Natural killer cell treated with Interleukin-12 subunit alpha and Interleukin-12 subunit beta and Interleukin-15 and Interleukin-18, amount 100 ng/mL, for 72 hours (primary cell): ENCODE data around the gene TPTE. TPM values are rescaled to one million over a fixed set of nuclear protein-coding genes. Genes with fewer than 3 reads are reported as not detected.
A peak's percentile ranks its signal among the peaks of the same experiment; 100 is the strongest.
"Not testable (repeated sequence)": the region's sequence is repeated elsewhere in the genome, so short reads cannot be mapped to it uniquely, and the experiment has no call there.

Experiments
- ATAC-seq, 2 donors: fragments of 150-1000 bp; cut with Tn5 transposase in 1 of 2; sonication (Bioruptor Pico), chemical (Tn5 transposase) in 1 of 2; 2 replicates each; pipeline ENCODE4 v1.10.0; 2021
- DNase-seq: peaks from one replicate; pipeline ENCODE4 v3.0.0; 2022; ENCODE audit warnings: low spot score
- H3K27ac Mint-ChIP-seq, 2 donors: 1 replicate in 1 of 2; 2 replicates in 1 of 2; pipeline ENCODE4 v1.8.0; 2022; ENCODE audit warnings: mixed read lengths in 2 of 2, mild to moderate bottlenecking in 1 of 2, moderate library complexity in 1 of 2
- H3K27me3 Mint-ChIP-seq, 2 donors: 1 replicate in 1 of 2; 2 replicates in 1 of 2; pipeline ENCODE4 v1.8.0; 2022; ENCODE audit warnings: mixed read lengths in 2 of 2
- H3K36me3 Mint-ChIP-seq: one replicate; pipeline ENCODE4 v1.8.0; 2022; ENCODE audit warnings: mixed read lengths
- H3K4me1 Mint-ChIP-seq, 2 donors: 1 replicate in 1 of 2; 2 replicates in 1 of 2; pipeline ENCODE4 v1.8.0; 2022; ENCODE audit warnings: low read depth in 2 of 2, mixed read lengths in 2 of 2, mild to moderate bottlenecking in 1 of 2
- H3K4me3 Mint-ChIP-seq: one replicate; pipeline ENCODE4 v1.8.0; 2022; ENCODE audit warnings: mixed read lengths
- H3K9me3 Mint-ChIP-seq: 2 replicates; pipeline ENCODE4 v1.8.0; 2022; ENCODE audit warnings: mixed read lengths
- total RNA-seq, 2 donors: library from RNA; stranded (reverse); gene quantifications; one replicate each; pipeline ENCODE4 v1.2.3, GENCODE V29; 2022

Gene TPTE
- total RNA-seq, 2 donors from 2014 or later = not detected

DNA sequence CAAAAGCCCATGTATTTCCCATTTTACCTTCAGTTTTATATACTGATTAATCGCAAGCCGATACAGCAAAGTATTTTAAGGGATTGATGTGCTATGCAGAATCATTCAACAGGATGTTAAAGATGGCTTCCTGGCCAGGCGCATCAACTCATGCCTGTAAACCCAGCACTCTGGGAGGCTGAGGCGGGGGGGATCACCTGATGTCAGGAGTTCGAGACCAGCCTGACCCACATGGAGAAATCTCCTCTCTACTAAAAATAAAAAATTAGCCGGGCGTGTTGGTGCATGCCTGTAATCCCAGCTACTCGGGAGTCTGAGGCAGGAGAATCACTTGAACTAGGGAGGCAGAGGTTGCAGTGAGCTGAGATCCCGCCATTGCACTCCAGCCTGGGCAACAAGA lies 116.8 kb downstream of the TPTE start:
- not testable (repeated sequence) for H3K9me3 Mint-ChIP-seq, H3K4me1 Mint-ChIP-seq, H3K4me3 Mint-ChIP-seq, H3K27me3 Mint-ChIP-seq, H3K27ac Mint-ChIP-seq, DNase-seq, ATAC-seq, H3K36me3 Mint-ChIP-seq

DNA sequence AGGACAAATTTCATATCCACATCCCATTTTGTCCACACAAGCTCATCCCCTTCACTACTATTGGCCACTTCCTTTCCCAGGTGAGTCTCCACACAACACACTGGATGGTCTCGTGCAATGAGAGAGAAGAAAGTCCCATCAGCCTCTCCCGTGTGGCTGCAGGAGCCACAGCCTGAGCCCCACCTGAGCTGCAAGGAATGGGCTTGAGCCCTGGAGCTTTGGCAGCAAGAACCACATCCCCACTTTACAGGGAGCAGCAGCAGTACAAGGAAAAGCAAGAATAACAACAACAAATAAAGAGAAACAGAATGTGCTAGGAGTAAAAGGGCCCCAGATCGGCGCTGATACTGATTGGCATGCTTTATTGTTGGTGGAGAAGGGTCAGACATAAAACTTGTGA lies 117.7 kb downstream of the TPTE start:
- Mint-ChIP-seq H3K27me3 (no peaks in the 10 kb centered on the region), H3K9me3 (no peaks in the 10 kb centered on the region), H3K4me1 (no peaks in the 10 kb centered on the region), H3K27ac (no peak overlapping the region), H3K4me3 (no peak overlapping the region), H3K36me3 (no peaks in the 10 kb centered on the region)
- DNase-seq (no peak), ATAC-seq (peak; percentile 32 to 40)

DNA sequence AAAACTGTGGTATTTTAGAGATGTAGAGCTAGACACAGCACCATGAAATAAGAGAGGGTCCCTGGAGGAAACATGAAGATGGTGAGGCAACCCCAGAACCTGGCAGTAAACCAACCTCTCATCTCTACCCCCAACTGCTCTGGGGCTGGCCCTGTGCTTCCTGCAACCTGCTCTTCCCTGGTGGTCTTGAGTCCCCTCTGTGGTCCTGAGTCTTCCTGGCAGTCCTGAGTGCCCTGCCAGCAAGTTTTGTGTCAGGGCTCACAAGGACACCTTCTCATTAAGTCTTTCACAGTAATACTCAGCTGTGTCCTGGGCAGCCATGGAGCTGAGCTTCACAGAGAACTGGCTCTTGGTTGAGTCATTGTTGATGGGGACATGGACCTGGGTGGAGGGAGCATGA lies 118.4 kb downstream of the TPTE start:
- H3K9me3 Mint-ChIP-seq, H3K27ac Mint-ChIP-seq, H3K36me3 Mint-ChIP-seq, H3K4me3 Mint-ChIP-seq, DNase-seq, H3K4me1 Mint-ChIP-seq, H3K27me3 Mint-ChIP-seq: not testable (repeated sequence)
- peak in 1 of 2 donors; percentile 14 for ATAC-seq

DNA sequence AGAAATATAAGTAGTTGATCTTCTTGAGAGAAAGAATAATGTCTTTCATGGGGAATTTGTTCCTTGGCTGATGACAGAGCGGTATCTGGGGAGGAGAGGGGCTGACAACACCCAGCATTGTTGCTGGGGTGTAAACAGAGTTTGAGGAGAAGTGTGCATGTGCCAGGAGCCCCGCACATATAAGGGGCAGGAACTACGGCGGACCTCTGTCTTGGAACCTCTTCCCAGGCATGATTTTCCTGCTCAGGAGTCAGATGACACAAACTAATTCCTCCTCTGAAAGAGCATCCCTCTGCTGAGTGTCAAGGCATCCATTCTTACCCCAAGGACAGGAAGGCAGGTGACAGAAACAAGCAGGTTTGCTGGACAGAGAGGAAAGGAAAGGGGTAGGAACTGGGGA lies 119.1 kb downstream of the TPTE start:
- Mint-ChIP-seq H3K27ac (no peak overlapping the region), H3K4me3 (no peak overlapping the region), H3K27me3 (no peaks in the 10 kb centered on the region), H3K4me1 (no peaks in the 10 kb centered on the region), H3K36me3 (no peaks in the 10 kb centered on the region), H3K9me3 (no peaks in the 10 kb centered on the region)
- DNase-seq (no peak), ATAC-seq (no peak)

DNA sequence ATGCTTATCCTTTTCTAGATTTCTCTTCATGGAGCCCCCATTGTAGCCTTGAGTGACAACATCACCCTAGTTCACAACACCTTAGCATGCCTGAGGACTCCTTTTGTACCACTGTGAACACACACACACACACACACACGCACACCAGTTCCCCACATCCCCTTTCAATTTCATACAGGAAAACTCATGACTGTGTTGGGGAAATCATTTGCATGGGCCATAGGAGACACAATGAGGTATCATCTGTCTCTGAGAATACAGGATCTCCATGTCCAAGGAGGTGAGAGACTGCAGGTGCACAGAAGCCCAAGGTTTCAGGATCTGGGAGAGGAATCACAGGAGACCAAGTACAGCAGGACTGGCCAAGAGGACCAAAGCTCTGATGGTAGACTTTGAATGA lies 119.7 kb downstream of the TPTE start:
- no peak for DNase-seq
- H3K36me3 Mint-ChIP-seq = no peaks in the 10 kb centered on the region
- H3K4me3 Mint-ChIP-seq = no peak overlapping the region
- H3K27ac Mint-ChIP-seq = no peak overlapping the region
- ATAC-seq = peak in 1 of 2 donors; percentile 12
- H3K9me3 Mint-ChIP-seq = no peaks in the 10 kb centered on the region
- H3K4me1 Mint-ChIP-seq = no peaks in the 10 kb centered on the region
- no peaks in the 10 kb centered on the region for H3K27me3 Mint-ChIP-seq

DNA sequence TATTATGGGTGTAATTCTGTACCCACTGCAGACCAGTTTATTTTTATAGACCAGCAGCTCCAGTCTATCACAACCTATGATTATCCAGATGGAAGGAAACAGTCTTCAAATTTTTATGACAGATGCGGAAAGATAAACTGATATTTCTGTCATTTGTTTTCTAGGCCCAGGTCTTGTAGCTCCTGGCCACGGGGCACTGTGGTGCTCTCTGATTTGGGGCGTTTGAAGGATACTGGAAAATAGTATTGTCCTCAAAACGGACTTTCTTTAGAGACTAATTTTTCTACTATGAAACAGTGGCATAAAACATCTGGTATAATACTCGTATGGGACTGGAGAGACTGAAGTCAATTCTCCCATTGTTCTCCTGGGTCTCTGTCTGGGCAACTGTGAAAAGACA lies 124.3 kb downstream of the TPTE start:
- not testable (repeated sequence) for ATAC-seq, H3K27ac Mint-ChIP-seq, H3K4me3 Mint-ChIP-seq, DNase-seq, H3K36me3 Mint-ChIP-seq, H3K27me3 Mint-ChIP-seq, H3K9me3 Mint-ChIP-seq, H3K4me1 Mint-ChIP-seq

DNA sequence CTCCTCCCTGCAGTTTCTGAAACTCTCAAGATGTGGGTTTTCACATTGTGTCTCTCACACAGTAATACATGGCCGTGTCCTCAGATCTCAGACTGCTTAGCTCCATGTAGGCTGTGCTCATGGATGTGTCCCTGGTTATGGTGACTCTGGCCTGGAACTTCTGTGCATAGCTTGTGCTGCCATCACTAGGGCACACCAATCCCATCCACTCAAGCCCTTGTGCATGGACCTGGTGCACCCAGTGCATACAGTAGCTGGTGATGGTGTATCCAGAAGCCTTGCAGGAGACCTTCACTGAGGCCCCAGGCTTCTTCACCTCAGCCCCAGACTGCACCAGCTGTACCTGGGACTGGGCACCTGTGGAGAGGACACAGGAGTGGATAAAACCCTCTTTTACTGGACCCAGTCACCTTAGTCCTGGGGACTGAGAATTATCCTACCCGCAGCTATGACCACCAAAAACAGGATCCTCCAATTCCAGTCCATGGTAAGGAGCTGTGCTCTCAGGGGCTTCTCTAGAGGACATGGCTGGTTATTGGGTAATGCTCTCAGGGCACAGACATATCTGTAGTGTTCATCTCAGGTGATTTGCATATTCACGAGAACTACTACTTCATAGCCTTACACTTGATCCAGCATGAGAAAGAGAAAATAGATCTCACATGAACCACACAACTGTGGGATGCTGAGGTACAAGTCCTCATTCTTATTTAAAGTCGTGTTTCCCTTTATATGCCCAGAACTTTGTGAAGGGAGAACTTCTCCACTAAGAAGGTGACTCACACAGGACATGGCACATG lies 128.2 kb downstream of the TPTE start:
- not testable (repeated sequence) for H3K9me3 Mint-ChIP-seq, H3K27ac Mint-ChIP-seq, H3K36me3 Mint-ChIP-seq, H3K27me3 Mint-ChIP-seq, DNase-seq, H3K4me3 Mint-ChIP-seq, H3K4me1 Mint-ChIP-seq
- ATAC-seq = peak; percentile 11 to 16

DNA sequence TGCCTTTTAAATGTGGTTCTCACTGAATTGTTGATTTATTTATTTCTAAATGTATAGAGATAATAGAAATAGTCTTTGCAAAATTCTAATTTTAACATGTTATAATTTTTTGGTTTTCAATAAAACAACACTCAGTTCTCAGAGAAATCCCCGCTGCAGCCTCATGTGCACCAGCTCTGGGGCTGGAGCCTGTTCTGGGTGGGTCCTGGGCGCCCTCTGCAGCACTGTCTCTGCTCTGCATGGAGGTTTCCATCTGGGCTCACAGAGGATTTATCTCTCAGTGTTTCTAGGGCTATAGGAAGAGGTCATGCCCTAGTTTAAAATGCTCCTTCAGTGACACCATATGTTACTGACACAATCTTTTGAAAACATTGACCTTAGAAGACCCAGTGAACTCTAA lies 128.9 kb downstream of the TPTE start:
- H3K9me3 Mint-ChIP-seq, H3K36me3 Mint-ChIP-seq: not testable (repeated sequence)

More for the DNA sequence above, 128.9 kb downstream of the TPTE start:
- H3K4me3 Mint-ChIP-seq, H3K4me1 Mint-ChIP-seq, H3K27ac Mint-ChIP-seq, ATAC-seq, H3K27me3 Mint-ChIP-seq, DNase-seq: not testable (repeated sequence)
